Inferior parietal cortex (tissue), 1 donor: ENCODE measurements around the gene SPDYE2.
"Not testable (repeated sequence)": the region's sequence is repeated elsewhere in the genome, so short reads cannot be mapped to it uniquely, and the experiment has no call there.

Experiments used
- DNase-seq: peaks from one replicate; pipeline ENCODE4 v3.0.0-alpha.2; 2016; ENCODE audit errors: extremely low spot score

Gene SPDYE2

GRCh38 chr7:102535062-102535615 lies 15.9 kb upstream of the SPDYE2 start:
- DNase-seq = not testable (repeated sequence)

- DNase-seq = not testable (repeated sequence)
These were observed 10.4 kb upstream of the SPDYE2 start for GRCh38 chr7:102540604-102541003.

DNA sequence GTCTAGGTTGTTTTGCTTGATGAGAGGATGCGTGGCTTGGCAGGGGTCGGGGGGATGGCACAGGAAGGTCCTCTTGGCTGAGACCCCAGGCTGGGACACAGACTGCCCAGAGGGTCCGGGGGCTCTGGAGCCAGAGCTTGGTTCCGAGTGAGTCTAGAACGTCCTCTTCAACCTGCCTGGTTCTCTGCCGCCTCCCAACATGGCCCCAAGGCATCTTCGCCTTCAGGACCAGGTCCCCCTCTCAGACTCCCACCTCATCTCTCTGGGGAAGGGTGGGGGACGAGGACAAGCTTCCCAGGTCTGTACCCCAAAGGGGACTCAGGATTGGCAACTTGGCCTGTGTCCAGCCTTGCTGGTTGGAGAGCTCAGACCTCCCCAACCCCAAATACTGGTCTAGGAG lies 8.9 kb upstream of the SPDYE2 start:
- DNase-seq = not testable (repeated sequence)

GRCh38 chr7:102542771-102543170 lies 8.3 kb upstream of the SPDYE2 start:
- DNase-seq = not testable (repeated sequence)

- not testable (repeated sequence) for DNase-seq
These were observed 7.4 kb upstream of the SPDYE2 start, which contains the start of gene UPK3BL2 for GRCh38 chr7:102543596-102543995. UPK3BL2 (minus strand) TSS chr7:102543696; CDS start chr7:102543636, 60 bp downstream.

DNA sequence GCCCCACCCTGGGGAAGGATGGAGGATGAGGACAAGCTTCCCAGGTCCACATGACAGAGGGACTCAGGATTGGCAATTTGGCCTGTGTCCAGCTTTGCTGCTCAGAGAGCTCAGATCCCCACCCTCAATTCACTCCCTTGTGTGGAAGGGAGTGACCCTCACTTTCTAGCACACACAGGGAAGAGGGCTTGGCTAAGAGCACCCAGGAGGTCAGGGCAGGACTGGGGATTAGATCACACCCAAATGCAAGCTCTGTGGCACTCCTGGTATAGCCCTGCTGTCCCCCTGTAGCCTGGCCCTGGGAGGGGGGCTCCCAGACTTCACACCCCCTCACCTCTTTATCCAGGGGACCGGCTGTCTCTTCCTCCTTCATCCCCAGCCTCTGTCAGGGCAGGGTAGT lies 6.7 kb upstream of the SPDYE2 start:
- DNase-seq = not testable (repeated sequence)

- not testable (repeated sequence) for DNase-seq
These were observed 5.7 kb upstream of the SPDYE2 start for GRCh38 chr7:102545288-102545687.

GRCh38 chr7:102546353-102546752 lies 4.7 kb upstream of the SPDYE2 start:
- DNase-seq = not testable (repeated sequence)

- DNase-seq = not testable (repeated sequence)
These were observed 17.6 kb downstream of the SPDYE2 start for GRCh38 chr7:102568620-102569019.

DNA sequence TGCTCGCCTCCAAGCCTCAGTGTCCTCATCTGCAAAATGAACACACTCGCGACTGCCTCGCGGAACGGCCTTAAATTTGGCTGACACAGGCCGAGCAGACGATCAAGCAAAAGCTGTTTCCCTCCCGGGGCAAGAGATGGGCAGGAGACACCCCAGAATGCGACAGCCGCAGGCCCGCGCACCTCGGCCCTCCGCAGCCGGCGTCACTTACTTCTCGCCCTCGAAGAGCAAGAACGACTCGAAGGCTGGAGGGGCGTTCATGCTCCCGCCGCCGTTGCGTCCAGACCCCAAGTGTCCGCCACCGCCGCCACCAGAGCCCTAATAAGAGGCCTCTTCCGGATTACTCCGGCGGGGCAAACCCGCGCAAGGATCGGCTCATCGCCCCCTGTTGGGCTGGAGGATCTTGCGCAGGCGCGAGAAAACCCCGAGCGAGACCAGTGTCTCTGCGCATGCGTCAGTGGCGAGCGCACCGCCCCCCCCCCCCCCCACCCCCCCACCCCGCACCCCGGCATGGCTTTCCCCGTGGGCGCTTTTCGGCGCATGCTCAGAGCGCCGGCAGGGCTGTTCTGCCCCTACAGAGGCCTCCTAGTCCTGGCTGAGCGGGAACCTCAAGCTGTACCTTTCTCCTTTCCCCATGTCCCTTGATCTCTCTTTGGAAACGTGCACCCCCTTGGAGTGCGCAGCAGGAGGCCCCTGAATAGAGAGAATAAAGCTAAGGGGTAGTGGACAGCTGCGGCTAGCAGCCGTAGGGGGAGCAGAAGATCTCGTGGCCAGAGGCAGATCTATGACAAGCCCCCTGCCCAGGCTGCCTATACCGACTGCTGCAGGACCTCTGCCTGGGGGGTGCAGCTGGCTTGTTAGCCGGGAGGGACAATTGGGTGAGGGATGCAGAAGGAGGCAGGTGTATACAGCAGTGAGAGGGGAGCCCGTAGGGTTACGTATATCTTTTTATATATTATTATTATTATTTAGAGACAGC lies 21.5 kb downstream of the SPDYE2 start, which contains the start of gene POLR2J3:
Gene POLR2J3, minus strand, starts transcription at position 323 of the 979 bp plus-strand sequence. Its CDS starts 62 bp downstream, at position 261.
- peak; percentile 95 for DNase-seq

- DNase-seq = not testable (repeated sequence)
These were observed 23.6 kb downstream of the SPDYE2 start for GRCh38 chr7:102574607-102575006.

DNA sequence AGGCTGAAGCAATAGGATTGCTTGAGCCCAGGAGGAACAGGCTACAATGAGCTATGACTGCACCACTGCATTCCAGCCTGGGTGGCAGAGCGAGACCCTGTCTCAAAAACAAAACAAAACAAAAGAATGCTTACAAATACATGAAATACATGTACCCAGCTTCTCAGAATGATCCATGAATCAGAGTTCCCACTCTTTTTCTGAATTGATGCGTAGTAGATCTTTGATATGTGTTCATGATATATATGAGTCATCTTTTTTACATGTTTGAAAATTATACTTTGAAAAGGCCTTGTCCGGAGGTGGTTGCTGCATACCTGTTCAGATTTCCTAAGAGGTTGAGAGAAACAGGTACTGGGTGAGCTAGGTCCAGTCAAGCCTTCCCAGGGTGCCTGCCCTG lies 25.3 kb downstream of the SPDYE2 start:
- not testable (repeated sequence) for DNase-seq

GRCh38 chr7:102577315-102578240 lies 26.6 kb downstream of the SPDYE2 start:
- DNase-seq = not testable (repeated sequence)

DNA sequence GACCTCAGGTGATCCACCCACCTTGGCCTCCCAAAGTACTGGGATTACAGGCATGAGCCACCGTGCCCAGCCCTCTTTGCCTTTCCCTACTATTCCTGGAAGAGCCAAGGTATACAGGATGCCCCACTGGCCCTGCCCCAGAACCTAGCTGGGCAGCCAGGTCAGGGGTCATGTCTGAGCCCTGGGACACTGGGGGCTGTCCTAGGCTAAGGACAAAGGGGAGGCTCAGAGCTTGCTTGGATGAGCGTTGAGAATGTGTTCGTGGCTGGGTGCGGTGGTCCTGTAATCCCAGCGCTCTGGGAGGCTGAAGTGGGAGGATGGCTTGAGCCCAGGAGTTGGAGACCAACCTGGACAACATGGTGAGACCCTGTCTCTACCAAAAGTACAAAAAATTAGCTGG lies 27.5 kb downstream of the SPDYE2 start:
- DNase-seq = not testable (repeated sequence)

GRCh38 chr7:102581722-102582121 lies 30.7 kb downstream of the SPDYE2 start:
- not testable (repeated sequence) for DNase-seq

DNA sequence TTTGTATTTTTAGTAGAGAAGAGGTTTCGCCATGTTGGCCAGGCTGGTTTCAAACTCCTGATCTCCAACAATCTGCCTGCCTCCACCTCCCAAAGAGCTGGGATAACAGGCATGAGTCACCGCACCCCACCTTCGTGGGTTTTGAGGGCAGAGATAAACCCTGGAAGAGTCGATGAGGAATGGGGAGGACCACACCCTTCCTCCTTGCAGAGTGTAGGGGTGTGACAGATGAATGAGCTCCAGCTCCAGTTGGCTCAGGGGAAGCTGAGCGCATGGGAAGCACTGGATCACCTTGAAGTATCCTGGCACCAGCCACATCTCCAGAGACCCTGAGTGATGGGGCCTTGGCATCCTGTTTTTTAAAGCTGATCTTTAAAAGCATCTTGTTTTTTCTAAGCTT lies 32.5 kb downstream of the SPDYE2 start:
- DNase-seq = not testable (repeated sequence)

- not testable (repeated sequence) for DNase-seq
These were observed 38.8 kb downstream of the SPDYE2 start for GRCh38 chr7:102589857-102590256.

DNA sequence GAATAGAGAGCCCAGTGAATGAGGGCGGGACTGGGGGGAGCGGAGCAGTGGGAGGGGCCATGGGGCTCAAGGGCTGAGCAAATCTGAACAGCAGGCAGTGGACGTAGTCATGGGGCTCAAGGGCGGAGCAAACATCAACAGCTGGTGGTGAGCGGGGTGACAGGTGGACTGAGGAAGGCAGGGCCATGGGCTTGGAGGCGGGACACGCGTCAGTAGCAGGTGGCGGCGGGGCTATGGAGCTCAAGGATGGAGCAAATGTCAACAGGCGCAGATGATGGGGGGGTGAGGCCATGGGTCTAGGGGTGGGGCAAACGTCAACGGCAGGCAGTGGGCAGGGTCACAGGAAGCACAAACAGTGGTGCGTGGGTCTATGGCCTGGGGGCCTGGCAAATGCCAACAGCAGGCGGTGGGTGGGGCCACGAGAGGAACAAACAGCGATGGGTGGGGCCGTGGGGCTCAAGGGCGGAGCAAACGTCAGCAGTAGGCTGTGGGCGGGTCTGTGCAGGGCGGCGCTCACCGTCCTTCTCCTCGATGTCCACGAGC lies 41.5 kb downstream of the SPDYE2 start:
- not testable (repeated sequence) for DNase-seq

DNA sequence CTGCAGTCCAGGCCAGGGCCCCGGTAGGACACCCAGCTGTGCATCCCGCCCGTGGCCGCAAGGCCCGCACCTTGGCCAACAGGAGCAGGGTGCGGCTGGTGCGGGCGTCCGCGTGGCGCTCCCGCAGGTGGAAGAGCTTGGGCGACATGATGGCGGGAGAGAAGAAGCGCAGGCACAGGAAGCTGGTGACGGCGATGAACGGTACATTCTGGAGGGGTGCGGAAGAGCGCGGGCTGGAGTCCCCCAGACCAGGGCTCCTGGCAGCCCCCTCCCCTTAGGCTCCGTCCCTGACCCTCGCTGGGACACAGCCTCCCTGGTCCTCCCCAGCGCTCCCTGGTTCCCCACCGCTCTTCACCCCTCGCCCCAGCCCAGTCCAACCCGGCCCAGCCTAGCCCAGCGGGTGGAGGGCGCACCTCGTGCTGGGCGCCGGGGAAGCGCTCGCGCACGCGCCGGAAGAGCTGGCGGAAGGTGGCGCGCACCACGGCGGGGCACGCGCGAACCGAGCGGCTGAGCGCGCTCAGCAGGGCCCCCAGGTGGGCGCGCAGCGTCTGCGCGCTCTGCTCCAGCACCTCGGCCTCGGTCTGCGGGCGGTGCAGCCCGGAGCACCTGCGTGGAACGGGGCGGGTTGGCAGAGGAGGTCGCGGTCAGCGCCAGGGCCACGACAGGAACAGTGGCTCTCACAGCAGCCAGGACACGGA lies 42.8 kb downstream of the SPDYE2 start:
- DNase-seq = not testable (repeated sequence)

- DNase-seq = not testable (repeated sequence)
These were observed 45.0 kb downstream of the SPDYE2 start for GRCh38 chr7:102596036-102596435.
